Choroid plexus epithelial cell (primary cell): ENCODE measurements around the gene PDE5A.

ENCODE experiments used
- DNase-seq: peaks from one replicate; pipeline ENCODE4 v3.0.0-alpha.2; 2010; ENCODE audit warnings: low read depth
- H3K4me3 ChIP-seq: 2 replicates; pipeline ENCODE4 v1.5.1; 2011; ENCODE audit warnings: low read depth, mild to moderate bottlenecking, control low read depth, low read length, moderate library complexity
- TF ChIP-seq, protein P1 (sequence below): conservative IDR thresholded peaks from 2 replicates; pipeline ENCODE4 v1.5.1; 2011; ENCODE audit warnings: low read depth, mild to moderate bottlenecking, control low read depth, inconsistent platforms, low read length, moderate library complexity

PDE5A gene

DNA sequence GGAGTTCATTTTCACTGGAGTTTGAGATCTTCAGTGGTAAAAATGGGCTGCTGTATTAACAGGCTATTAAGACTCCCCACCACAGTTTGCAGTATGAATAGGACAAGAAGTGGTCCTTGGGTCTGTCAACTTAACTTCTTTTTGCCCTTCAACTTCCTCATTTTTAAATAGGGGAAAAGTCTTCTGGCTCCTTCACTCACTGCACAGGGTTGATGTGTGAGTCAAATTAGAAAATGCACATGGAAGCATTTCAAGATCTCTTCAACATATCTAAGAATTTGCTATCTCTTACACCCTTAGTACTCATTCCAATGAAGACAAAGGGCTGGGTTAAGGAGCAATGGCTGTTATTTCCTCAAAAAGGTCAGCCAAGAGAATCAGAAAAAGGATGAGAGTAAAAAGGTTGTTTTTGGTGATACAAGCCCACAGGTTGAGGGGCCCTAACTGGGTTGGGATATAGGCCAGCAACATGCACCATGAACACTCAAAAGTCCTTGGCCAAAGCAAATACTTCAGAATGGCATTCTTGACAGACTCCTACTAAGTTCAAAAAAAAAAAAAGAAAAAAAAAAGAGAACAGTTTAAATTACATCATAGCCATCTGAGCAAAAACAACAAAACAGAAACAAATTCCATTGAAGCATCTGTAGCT lies 13.4 kb downstream of the PDE5A start:
- TF ChIP-seq, protein P1, sequence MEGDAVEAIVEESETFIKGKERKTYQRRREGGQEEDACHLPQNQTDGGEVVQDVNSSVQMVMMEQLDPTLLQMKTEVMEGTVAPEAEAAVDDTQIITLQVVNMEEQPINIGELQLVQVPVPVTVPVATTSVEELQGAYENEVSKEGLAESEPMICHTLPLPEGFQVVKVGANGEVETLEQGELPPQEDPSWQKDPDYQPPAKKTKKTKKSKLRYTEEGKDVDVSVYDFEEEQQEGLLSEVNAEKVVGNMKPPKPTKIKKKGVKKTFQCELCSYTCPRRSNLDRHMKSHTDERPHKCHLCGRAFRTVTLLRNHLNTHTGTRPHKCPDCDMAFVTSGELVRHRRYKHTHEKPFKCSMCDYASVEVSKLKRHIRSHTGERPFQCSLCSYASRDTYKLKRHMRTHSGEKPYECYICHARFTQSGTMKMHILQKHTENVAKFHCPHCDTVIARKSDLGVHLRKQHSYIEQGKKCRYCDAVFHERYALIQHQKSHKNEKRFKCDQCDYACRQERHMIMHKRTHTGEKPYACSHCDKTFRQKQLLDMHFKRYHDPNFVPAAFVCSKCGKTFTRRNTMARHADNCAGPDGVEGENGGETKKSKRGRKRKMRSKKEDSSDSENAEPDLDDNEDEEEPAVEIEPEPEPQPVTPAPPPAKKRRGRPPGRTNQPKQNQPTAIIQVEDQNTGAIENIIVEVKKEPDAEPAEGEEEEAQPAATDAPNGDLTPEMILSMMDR, result no peak
- peak; percentile 56 for DNase-seq
- no peak overlapping the region for H3K4me3 ChIP-seq

DNA sequence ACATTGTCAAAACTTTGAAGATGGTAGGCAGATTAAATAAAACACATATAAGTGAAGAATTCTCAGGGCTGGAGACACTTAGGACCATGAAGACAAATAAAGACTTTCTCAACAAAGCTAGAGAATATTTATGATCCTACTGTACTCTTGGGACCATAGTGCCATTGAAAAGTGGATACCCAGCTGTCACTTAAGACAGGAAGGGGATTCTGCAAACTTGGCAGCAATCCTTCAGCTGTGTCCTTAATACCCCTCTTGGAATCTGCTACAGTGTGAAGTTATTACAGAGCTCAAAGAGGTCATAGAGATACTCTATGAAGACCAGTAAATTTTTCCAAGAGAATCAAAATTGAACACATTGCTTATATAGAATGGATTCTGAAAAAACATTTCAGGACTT lies 24.3 kb downstream of the PDE5A start:
- TF ChIP-seq, protein P1, result no peak

DNA sequence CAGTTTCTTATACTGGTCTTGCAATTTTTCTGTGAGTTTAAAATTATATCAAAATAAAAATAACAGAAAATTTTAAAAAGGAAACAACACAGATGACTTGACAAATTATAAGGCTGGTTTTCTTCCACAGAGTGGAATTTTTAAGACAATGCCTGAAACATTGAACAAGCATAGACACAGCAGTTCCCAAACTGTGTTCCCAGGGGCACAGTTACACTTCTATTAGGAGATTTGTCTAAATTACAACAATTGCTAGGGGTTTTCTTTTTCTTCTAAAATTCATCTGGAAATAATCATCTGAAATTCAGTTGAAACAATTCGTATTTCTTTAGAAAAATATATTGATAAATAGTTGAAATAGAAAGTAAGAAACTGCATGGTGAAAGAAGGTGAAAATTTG lies 26.2 kb downstream of the PDE5A start:
- no peak for DNase-seq
- TF ChIP-seq, protein P1, result no peak
- no peak overlapping the region for H3K4me3 ChIP-seq

More for the DNA sequence above, 24.3 kb downstream of the PDE5A start:
- H3K4me3 ChIP-seq, result no peak overlapping the region
- DNase-seq, result no peak

DNA sequence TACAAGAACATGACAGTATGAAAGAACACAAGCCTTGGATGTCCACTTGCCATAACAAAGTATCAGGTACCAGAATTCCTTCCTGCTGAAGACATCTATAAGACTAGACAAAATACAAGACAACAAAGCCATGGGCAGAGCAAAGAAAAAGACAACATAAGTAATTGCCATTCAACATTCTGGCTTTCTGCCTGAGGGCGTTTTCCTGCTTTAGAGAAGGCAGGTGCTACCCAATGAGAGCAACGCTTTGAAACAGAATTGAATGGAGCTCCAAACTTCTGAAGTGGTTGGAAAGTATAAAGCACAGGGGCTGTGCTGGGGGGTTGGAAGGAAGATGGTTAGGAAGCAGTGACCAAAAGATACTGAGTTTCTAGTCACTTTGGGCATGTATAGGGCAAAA lies 30.1 kb downstream of the PDE5A start:
- no peak for DNase-seq
- TF ChIP-seq, protein P1, result no peak
- no peak overlapping the region for H3K4me3 ChIP-seq

DNA sequence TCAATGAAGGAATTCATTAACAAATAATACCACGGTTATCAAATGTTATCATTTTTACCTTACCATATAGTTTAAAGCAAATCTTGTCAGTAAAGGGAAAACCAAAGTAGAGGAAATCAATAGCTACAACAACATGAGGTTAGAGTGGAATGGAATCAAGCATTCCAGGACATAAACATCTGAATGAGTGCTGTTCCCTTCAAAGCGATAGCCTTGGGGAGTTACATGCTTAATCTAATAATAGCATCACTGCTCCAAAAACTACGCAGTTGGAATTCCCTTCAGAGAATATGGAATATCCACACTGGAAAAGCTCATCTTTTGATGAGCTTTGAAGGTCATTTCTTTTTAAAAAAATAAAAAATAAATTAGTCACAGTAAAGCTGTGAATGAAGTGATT lies 31.2 kb downstream of the PDE5A start:
- peak; percentile 57 for DNase-seq
- TF ChIP-seq, protein P1, result no peak
- no peak overlapping the region for H3K4me3 ChIP-seq

DNA sequence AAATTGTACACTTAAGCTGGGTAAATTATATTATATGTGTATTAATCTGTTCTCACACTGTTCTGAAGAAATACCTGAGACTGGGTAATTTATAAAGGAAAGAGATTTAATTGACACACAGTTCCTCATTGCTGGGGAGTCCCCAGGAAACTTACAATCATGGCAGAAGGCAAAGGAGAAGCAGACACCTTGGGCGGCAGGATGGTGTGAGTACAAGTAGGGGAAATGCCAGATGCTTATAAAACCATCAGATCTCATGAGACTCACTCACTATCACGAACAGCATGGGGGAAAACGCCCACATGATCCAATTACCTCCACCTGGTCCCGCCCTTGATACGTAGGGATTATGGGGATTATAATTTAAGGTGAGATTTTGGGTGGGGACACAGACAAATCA lies 34.9 kb downstream of the PDE5A start:
- H3K4me3 ChIP-seq, result no peak overlapping the region
- DNase-seq, result no peak
- TF ChIP-seq, protein P1, result no peak

DNA sequence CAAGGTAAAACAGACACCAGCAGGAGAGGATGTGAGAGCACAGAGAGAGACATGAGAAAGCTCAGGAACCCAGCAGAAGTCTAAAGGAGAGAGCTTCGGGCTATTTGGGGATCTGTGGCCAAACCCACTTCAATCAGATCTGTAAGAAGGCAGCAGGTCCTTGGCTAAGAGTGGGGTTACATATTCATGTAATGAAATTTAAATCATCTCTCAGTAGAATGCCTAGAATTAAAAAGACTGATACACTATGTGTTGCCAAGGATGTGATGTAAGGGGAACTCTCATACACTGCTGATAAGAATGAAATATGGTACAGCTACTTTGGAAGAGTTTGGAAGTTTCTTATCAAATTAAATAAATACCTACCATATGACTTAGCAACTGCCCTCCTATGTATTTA lies 35.8 kb downstream of the PDE5A start:
- TF ChIP-seq, protein P1, result no peak
- DNase-seq, result no peak
- H3K4me3 ChIP-seq, result no peak overlapping the region
